Neural cell (in vitro differentiated cells): ENCODE measurements around the gene HM13. TPM values are rescaled to one million over a fixed set of nuclear protein-coding genes. Genes with fewer than 3 reads are reported as not detected.

ENCODE experiments used
- H2AFZ ChIP-seq: fragments of 200-600, 300-800 bp; sonication (generic), shearing (Covaris generic); 2 replicates; pipeline ENCODE4 v1.6.0; 2014; ENCODE audit warnings: low read depth, mild to moderate bottlenecking, antibody characterized with exemption, low read length, moderate library complexity
- H3F3A ChIP-seq: fragments of 200-600 bp; shearing (Covaris generic); 2 replicates; pipeline ENCODE4 v1.6.1; 2016; ENCODE audit warnings: mild to moderate bottlenecking, moderate library complexity, mixed read lengths, antibody characterized with exemption, low read length; ENCODE audit not compliant: insufficient read depth, poor library complexity, severe bottlenecking
- H3K27ac ChIP-seq: fragments of 200-600, 300-800 bp; sonication (generic), shearing (Covaris generic); 2 replicates; pipeline ENCODE4 v1.5.1; 2014; ENCODE audit warnings: mild to moderate bottlenecking, low read length, moderate library complexity
- H3K27me3 ChIP-seq: fragments of 300-800, 200-600 bp; sonication (generic), shearing (Covaris generic); 2 replicates; pipeline ENCODE4 v1.6.0; 2014; ENCODE audit warnings: mild to moderate bottlenecking, low read depth, low read length, moderate library complexity; ENCODE audit not compliant: insufficient read depth
- H3K36me3 ChIP-seq: fragments of 300-800, 200-600 bp; sonication (generic), shearing (Covaris generic); 2 replicates; pipeline ENCODE4 v1.5.1; 2014; ENCODE audit warnings: mild to moderate bottlenecking, antibody characterized with exemption, low read length, moderate library complexity; ENCODE audit not compliant: insufficient read depth
- H3K4me2 ChIP-seq: fragments of 300-800, 200-600 bp; sonication (generic), shearing (Covaris generic); 2 replicates; pipeline ENCODE4 v1.6.0; 2014; ENCODE audit warnings: mild to moderate bottlenecking, low read length
- H3K4me3 ChIP-seq: fragments of 300-800, 200-600 bp; sonication (generic), shearing (Covaris generic); 2 replicates; pipeline ENCODE4 v1.5.1; 2014; ENCODE audit warnings: mild to moderate bottlenecking, low read length, moderate library complexity
- H3K79me2 ChIP-seq: fragments of 200-600 bp; shearing (Covaris generic); replicated peaks from 2 replicates; pipeline ENCODE4 v1.6.0; 2014; ENCODE audit warnings: mild to moderate bottlenecking, low read length, moderate library complexity; ENCODE audit not compliant: insufficient read depth
- H3K9ac ChIP-seq: fragments of 300-800, 200-600 bp; sonication (generic), shearing (Covaris generic); 2 replicates; pipeline ENCODE4 v1.6.1; 2016; ENCODE audit warnings: mild to moderate bottlenecking, low read length, mixed read lengths
- H3K9me2 ChIP-seq: fragments of 200-600 bp; shearing (Covaris generic); 2 replicates; pipeline ENCODE4 v1.6.1; 2016; ENCODE audit warnings: mild to moderate bottlenecking, low read length, mixed read lengths; ENCODE audit not compliant: insufficient read depth
- H3K9me3 ChIP-seq: fragments of 200-600, 300-800 bp; sonication (generic), shearing (Covaris generic); 2 replicates; pipeline ENCODE4 v1.6.1; 2016; ENCODE audit warnings: mild to moderate bottlenecking, mixed run types, low read length, moderate library complexity, mixed read lengths
- H4K20me1 ChIP-seq: fragments of 200-600 bp; shearing (Covaris generic); 2 replicates; pipeline ENCODE4 v1.6.1; 2016; ENCODE audit warnings: mild to moderate bottlenecking, mixed run types; ENCODE audit not compliant: insufficient read depth
- EP300 ChIP-seq: fragments of 450-650 bp; conservative IDR thresholded peaks from 2 replicates; pipeline ENCODE4 v1.6.1; 2014; ENCODE audit warnings: antibody characterized with exemption, mild to moderate bottlenecking, moderate library complexity; ENCODE audit not compliant: poor library complexity, severe bottlenecking
- EZH2 ChIP-seq: fragments of 200-600, 300-800 bp; shearing (Covaris generic), sonication (generic); IDR thresholded peaks from 2 replicates; pipeline ENCODE4 v1.6.1; 2014; ENCODE audit warnings: antibody characterized with exemption, low read length, borderline replicate concordance, mild to moderate bottlenecking; ENCODE audit not compliant: insufficient read depth, poor library complexity, severe bottlenecking
- MXI1 ChIP-seq: fragments of 450-650 bp; conservative IDR thresholded peaks from 2 replicates; pipeline ENCODE4 v1.6.1; 2014; ENCODE audit warnings: antibody characterized with exemption, mild to moderate bottlenecking; ENCODE audit not compliant: poor library complexity, severe bottlenecking
- POLR2AphosphoS5 ChIP-seq: IDR thresholded peaks from 2 replicates; pipeline ENCODE4 v1.6.1; 2012
- RAD21 ChIP-seq: fragments of 450-650 bp; conservative IDR thresholded peaks from 2 replicates; pipeline ENCODE4 v1.6.1; 2014; ENCODE audit warnings: antibody characterized with exemption, mild to moderate bottlenecking, moderate library complexity
- SMC3 ChIP-seq: fragments of 450-650 bp; conservative IDR thresholded peaks from 2 replicates; pipeline ENCODE4 v1.6.1; 2014; ENCODE audit warnings: antibody characterized with exemption, mild to moderate bottlenecking, moderate library complexity; ENCODE audit not compliant: poor library complexity
- TAF1 ChIP-seq: IDR thresholded peaks from 2 replicates; pipeline ENCODE4 v1.6.1; 2012; ENCODE audit warnings: low read depth
- polyA plus RNA-seq: library from polyadenylated mRNA; depleted of rRNA; stranded (reverse); fragments of >200 nt; gene quantifications from 2 replicates; pipeline ENCODE4 v1.2.3, GENCODE V29; 2014
- TF ChIP-seq, protein P1 (sequence below): IDR thresholded peaks from 2 replicates; pipeline ENCODE4 v1.6.1; 2012; ENCODE audit warnings: borderline replicate concordance
- TF ChIP-seq, protein P2 (sequence below): fragments of 450-650 bp; IDR thresholded peaks from 2 replicates; pipeline ENCODE4 v1.5.1; 2014; ENCODE audit warnings: antibody characterized with exemption, mild to moderate bottlenecking, moderate library complexity; ENCODE audit not compliant: poor library complexity, severe bottlenecking

Gene HM13
- polyA plus RNA-seq, 1 donor from 2014 or later, result 95.4 TPM

DNA sequence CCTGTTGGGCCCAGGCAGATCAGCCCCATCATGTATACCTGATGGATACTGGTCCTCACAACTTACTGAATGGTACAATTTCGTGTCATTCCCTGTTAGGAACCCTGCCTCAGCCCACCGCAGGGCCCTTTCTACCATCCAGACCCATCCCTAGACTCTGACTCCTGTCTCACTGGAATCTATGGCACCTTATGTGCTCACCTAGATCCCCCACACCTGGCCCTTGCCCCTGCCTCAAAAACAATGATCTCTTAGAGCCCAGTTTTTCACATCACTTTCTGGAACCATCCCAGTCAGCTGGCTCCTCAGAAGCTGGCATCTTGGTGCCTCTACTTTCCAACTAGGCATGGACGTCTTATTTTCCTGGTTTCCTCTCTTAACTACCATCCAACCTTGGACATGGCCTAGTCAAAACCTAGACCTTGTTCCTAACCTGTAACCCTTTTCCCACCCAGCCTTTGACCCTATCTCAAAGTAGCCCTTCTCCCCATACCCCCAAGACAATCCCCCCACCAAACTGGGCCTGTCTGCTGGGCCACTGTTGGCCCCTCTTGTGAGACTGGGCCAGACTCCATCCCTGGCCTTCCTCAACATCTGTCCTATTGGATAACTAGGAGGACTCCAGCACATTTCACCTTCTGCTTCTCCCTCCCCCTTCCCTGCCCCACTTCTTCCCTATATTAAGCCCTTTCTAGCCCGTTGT is 981 bp downstream of the HM13 start:
- Histone ChIP-seq H3K4me2 (peak overlapping the region; percentile 93), H2AFZ (peak overlapping the region; percentile 73), H3K9ac (peak overlapping the region; percentile 86), H3K9me2 (no peaks in the 10 kb centered on the region), H4K20me1 (no peaks in the 10 kb centered on the region), H3F3A (no peaks in the 10 kb centered on the region), H3K9me3 (no peaks in the 10 kb centered on the region), H3K36me3 (no peaks in the 10 kb centered on the region), H3K79me2 (peaks cover 36% of the 10 kb centered on the region), H3K4me3 (peak overlapping the region; percentile 73), H3K27ac (peak overlapping the region; percentile 72), H3K27me3 (no peaks in the 10 kb centered on the region)
- TF ChIP-seq EZH2 (no peak), EP300 (no peak), RAD21 (no peak), TAF1 (no peak), SMC3 (no peak), MXI1 (no peak), POLR2AphosphoS5 (no peak)
- TF ChIP-seq, protein P1, sequence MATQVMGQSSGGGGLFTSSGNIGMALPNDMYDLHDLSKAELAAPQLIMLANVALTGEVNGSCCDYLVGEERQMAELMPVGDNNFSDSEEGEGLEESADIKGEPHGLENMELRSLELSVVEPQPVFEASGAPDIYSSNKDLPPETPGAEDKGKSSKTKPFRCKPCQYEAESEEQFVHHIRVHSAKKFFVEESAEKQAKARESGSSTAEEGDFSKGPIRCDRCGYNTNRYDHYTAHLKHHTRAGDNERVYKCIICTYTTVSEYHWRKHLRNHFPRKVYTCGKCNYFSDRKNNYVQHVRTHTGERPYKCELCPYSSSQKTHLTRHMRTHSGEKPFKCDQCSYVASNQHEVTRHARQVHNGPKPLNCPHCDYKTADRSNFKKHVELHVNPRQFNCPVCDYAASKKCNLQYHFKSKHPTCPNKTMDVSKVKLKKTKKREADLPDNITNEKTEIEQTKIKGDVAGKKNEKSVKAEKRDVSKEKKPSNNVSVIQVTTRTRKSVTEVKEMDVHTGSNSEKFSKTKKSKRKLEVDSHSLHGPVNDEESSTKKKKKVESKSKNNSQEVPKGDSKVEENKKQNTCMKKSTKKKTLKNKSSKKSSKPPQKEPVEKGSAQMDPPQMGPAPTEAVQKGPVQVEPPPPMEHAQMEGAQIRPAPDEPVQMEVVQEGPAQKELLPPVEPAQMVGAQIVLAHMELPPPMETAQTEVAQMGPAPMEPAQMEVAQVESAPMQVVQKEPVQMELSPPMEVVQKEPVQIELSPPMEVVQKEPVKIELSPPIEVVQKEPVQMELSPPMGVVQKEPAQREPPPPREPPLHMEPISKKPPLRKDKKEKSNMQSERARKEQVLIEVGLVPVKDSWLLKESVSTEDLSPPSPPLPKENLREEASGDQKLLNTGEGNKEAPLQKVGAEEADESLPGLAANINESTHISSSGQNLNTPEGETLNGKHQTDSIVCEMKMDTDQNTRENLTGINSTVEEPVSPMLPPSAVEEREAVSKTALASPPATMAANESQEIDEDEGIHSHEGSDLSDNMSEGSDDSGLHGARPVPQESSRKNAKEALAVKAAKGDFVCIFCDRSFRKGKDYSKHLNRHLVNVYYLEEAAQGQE, result no peak
- TF ChIP-seq, protein P2, sequence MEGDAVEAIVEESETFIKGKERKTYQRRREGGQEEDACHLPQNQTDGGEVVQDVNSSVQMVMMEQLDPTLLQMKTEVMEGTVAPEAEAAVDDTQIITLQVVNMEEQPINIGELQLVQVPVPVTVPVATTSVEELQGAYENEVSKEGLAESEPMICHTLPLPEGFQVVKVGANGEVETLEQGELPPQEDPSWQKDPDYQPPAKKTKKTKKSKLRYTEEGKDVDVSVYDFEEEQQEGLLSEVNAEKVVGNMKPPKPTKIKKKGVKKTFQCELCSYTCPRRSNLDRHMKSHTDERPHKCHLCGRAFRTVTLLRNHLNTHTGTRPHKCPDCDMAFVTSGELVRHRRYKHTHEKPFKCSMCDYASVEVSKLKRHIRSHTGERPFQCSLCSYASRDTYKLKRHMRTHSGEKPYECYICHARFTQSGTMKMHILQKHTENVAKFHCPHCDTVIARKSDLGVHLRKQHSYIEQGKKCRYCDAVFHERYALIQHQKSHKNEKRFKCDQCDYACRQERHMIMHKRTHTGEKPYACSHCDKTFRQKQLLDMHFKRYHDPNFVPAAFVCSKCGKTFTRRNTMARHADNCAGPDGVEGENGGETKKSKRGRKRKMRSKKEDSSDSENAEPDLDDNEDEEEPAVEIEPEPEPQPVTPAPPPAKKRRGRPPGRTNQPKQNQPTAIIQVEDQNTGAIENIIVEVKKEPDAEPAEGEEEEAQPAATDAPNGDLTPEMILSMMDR, result no peak

DNA sequence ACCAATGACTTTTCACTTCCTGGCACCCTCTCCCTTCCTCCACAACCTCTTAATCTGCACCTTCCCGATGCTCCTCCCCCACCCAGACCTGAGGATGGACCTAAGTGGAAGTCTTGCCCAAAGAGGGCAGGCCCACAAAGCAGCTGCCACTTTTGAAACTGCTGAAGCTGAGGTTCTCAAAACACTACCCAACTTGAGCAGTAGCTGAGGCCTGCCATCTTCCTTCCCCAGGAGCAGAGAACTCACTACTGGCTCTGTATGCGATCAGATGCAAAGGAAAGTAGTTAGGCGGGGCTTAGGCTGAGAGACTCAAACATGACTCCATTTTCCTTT is 1.5 kb downstream of the HM13 start:
- H4K20me1 ChIP-seq, result no peaks in the 10 kb centered on the region

More for the DNA sequence above, 1.5 kb downstream of the HM13 start:
- TF ChIP-seq EP300, result no peak
- no peak for TF ChIP-seq EZH2
- TF ChIP-seq SMC3, result no peak
- no peak for TF ChIP-seq TAF1
- TF ChIP-seq, protein P2, result no peak
- TF ChIP-seq, protein P1, result no peak
- Histone ChIP-seq H3K4me2 (peak overlapping the region; percentile 93), H3K4me3 (peak overlapping the region; percentile 73), H3K36me3 (no peaks in the 10 kb centered on the region), H3K9me3 (no peaks in the 10 kb centered on the region), H3K9ac (peak overlapping the region; percentile 86), H2AFZ (no peak overlapping the region), H3K27ac (no peak overlapping the region), H3F3A (no peaks in the 10 kb centered on the region), H3K9me2 (no peaks in the 10 kb centered on the region), H3K79me2 (peaks cover 36% of the 10 kb centered on the region), H3K27me3 (no peaks in the 10 kb centered on the region)
